H1 (cell line): ENCODE results near the gene HRH3. TPM values are rescaled to one million over a fixed set of nuclear protein-coding genes. Genes with fewer than 3 reads are reported as not detected.

ENCODE experiments used
- CTCF ChIA-PET: fragments of 300-600 bp; sonication (Branson Sonifier 250); formaldehyde crosslinking; loops from one replicate; lab custom pipeline; 2021; ENCODE audit not compliant: partially characterized antibody; lab: Charles Lee
- POLR2A ChIA-PET: fragments of 300-600 bp; sonication (Branson Sonifier 250); formaldehyde crosslinking; loops from one replicate; lab custom pipeline; 2021; ENCODE audit warnings: inconsistent platforms; ENCODE audit not compliant: partially characterized antibody; lab: Charles Lee
- DNase-seq, 2 experiments: peaks; one replicate each; pipeline versions ENCODE4 v3.0.0 to v3.0.0-alpha.2; 2010 to 2022; ENCODE audit warnings: low spot score in 2 of 2, low read depth in 1 of 2, mixed read lengths in 1 of 2
- FAIRE-seq: peaks from 2 replicates; lab custom pipeline; 2011; peaks lifted over from hg19 to GRCh38; lab: Jason Lieb, UNC
- H2AFZ ChIP-seq: 2 replicates; pipeline ENCODE4 v1.8.1; 2012; ENCODE audit warnings: low read length, inconsistent platforms
- H2AK5ac ChIP-seq: 2 replicates; pipeline ENCODE4 v1.6.1; 2013; ENCODE audit warnings: low read depth, low read length
- H2BK120ac ChIP-seq: replicated peaks from 2 replicates; pipeline ENCODE3; 2013; ENCODE audit warnings: low read depth, low read length, inconsistent platforms
- H2BK12ac ChIP-seq: 2 replicates; pipeline ENCODE4 v1.6.1; 2013; ENCODE audit warnings: low read depth, low read length
- H2BK15ac ChIP-seq: 2 replicates; pipeline ENCODE4 v1.6.1; 2013; ENCODE audit warnings: low read length
- H2BK20ac ChIP-seq: 2 replicates; pipeline ENCODE4 v1.6.1; 2013; ENCODE audit warnings: low read length
- H2BK5ac ChIP-seq: 2 replicates; pipeline ENCODE4 v1.6.1; 2013; ENCODE audit warnings: low read depth, low read length
- H3K14ac ChIP-seq: 2 replicates; pipeline ENCODE4 v1.6.1; 2013; ENCODE audit warnings: inconsistent platforms; ENCODE audit not compliant: insufficient read length
- H3K18ac ChIP-seq: 2 replicates; pipeline ENCODE4 v1.6.1; 2013; ENCODE audit warnings: low read length; ENCODE audit errors: extremely low read depth
- H3K23ac ChIP-seq: 2 replicates; pipeline ENCODE4 v1.6.1; 2013; ENCODE audit warnings: inconsistent platforms; ENCODE audit not compliant: insufficient read length
- H3K23me2 ChIP-seq: 2 replicates; pipeline ENCODE4 v1.6.1; 2013; ENCODE audit warnings: low read depth, low read length
- H3K27ac ChIP-seq: 2 replicates; pipeline ENCODE4 v1.6.1; 2011; ENCODE audit warnings: low read depth, low read length, inconsistent platforms
- H3K27me3 ChIP-seq, 4 experiments: replicated peaks in 1 of 4; 1 replicate in 1 of 4; 2 replicates in 3 of 4; pipeline versions ENCODE4 v1.6.1 to v1.8.1; 2011 to 2013; ENCODE audit warnings: low read length in 3 of 4, mild to moderate bottlenecking in 3 of 4, inconsistent platforms in 2 of 4, mixed read lengths in 2 of 4, moderate library complexity in 1 of 4; ENCODE audit not compliant: control insufficient read depth in 3 of 4, insufficient read depth in 3 of 4; ENCODE audit errors: extremely low read depth in 1 of 4
- H3K36me3 ChIP-seq, 4 experiments: 2 replicates each; pipeline versions ENCODE4 v1.6.1 to v1.8.1; 2011 to 2013; ENCODE audit warnings: mild to moderate bottlenecking in 4 of 4, low read length in 3 of 4, moderate library complexity in 2 of 4, control low read depth in 1 of 4, inconsistent platforms in 1 of 4; ENCODE audit not compliant: insufficient read depth in 4 of 4, control insufficient read depth in 2 of 4
- H3K4ac ChIP-seq: replicated peaks from 2 replicates; pipeline ENCODE3; 2013; ENCODE audit warnings: low read length, low read depth, mixed read lengths, inconsistent platforms; ENCODE audit not compliant: insufficient read length
- H3K4me1 ChIP-seq, 4 experiments: replicated peaks in 1 of 4; 1 replicate in 1 of 4; 2 replicates in 3 of 4; pipeline versions ENCODE4 v1.6.1 to v1.8.1; 2011 to 2013; ENCODE audit warnings: low read length in 3 of 4, inconsistent platforms in 2 of 4, mixed read lengths in 1 of 4; ENCODE audit not compliant: insufficient read depth in 4 of 4, control insufficient read depth in 3 of 4
- H3K4me2 ChIP-seq, 2 experiments: 2 replicates each; pipeline versions ENCODE4 v1.6.1 to v1.8.1; 2011 to 2013; ENCODE audit warnings: low read depth in 2 of 2, low read length in 2 of 2, control low read depth in 1 of 2, inconsistent platforms in 1 of 2, mild to moderate bottlenecking in 1 of 2; ENCODE audit not compliant: insufficient read depth in 1 of 2
- H3K4me3 ChIP-seq, 4 experiments: fragments of 200-600, 300-600 bp in 1 of 4; sonication (generic), shearing (Covaris generic), sonication (Bioruptor Twin) in 1 of 4; 2 replicates each; pipeline versions ENCODE4 v1.5.1 to v1.8.1; 2011 to 2016; ENCODE audit warnings: low read length in 4 of 4, low read depth in 3 of 4, control low read depth in 2 of 4, inconsistent platforms in 2 of 4, mild to moderate bottlenecking in 2 of 4, mixed read lengths in 1 of 4, moderate library complexity in 1 of 4; ENCODE audit not compliant: insufficient read depth in 2 of 4; ENCODE audit errors: extremely low read depth in 1 of 4
- H3K56ac ChIP-seq: replicated peaks from 2 replicates; pipeline ENCODE3; 2013; ENCODE audit warnings: low read depth, mild to moderate bottlenecking, mixed read lengths, low read length, inconsistent platforms; ENCODE audit not compliant: insufficient read length
- H3K79me1 ChIP-seq: 2 replicates; pipeline ENCODE4 v1.6.1; 2013; ENCODE audit warnings: low read depth, low read length, control low read depth
- H3K79me2 ChIP-seq, 2 experiments: 2 replicates each; pipeline versions ENCODE4 v1.6.1 to v1.8.1; 2012 to 2013; ENCODE audit warnings: low read length in 2 of 2, mild to moderate bottlenecking in 2 of 2, inconsistent platforms in 1 of 2; ENCODE audit not compliant: insufficient read depth in 2 of 2, control insufficient read depth in 1 of 2
- H3K9ac ChIP-seq, 4 experiments: replicated peaks in 1 of 4; 1 replicate in 1 of 4; 2 replicates in 3 of 4; pipeline versions ENCODE4 v1.6.1 to v1.8.1; 2011 to 2013; ENCODE audit warnings: low read depth in 3 of 4, low read length in 3 of 4, control low read depth in 2 of 4, mild to moderate bottlenecking in 2 of 4, moderate library complexity in 2 of 4, inconsistent platforms in 1 of 4; ENCODE audit errors: extremely low read depth in 1 of 4
- H3K9me3 ChIP-seq, 2 experiments: 2 replicates each; pipeline versions ENCODE4 v1.6.1 to v1.8.1; 2012 to 2013; ENCODE audit warnings: mild to moderate bottlenecking in 2 of 2, moderate library complexity in 2 of 2, control low read depth in 1 of 2, inconsistent platforms in 1 of 2, low read depth in 1 of 2, low read length in 1 of 2, mixed read lengths in 1 of 2; ENCODE audit not compliant: insufficient read depth in 2 of 2
- H4K20me1 ChIP-seq, 2 experiments: replicated peaks in 1 of 2; 2 replicates each; pipeline versions ENCODE3 to v1.8.1; 2011 to 2013; ENCODE audit warnings: inconsistent platforms in 2 of 2, low read length in 2 of 2, mild to moderate bottlenecking in 1 of 2; ENCODE audit not compliant: insufficient read depth in 2 of 2, control insufficient read depth in 1 of 2
- H4K5ac ChIP-seq: 2 replicates; pipeline ENCODE4 v1.6.1; 2013; ENCODE audit warnings: low read length, low read depth, mixed read lengths, inconsistent platforms; ENCODE audit not compliant: insufficient read length
- H4K8ac ChIP-seq: 2 replicates; pipeline ENCODE4 v1.8.0; 2013; ENCODE audit warnings: mild to moderate bottlenecking, moderate library complexity, low read length, inconsistent platforms; ENCODE audit not compliant: insufficient read depth; ENCODE audit errors: extremely low read depth
- H4K91ac ChIP-seq: replicated peaks from 2 replicates; pipeline ENCODE3; 2013; ENCODE audit warnings: low read length, mixed read lengths, inconsistent platforms; ENCODE audit not compliant: insufficient read length
- SAP30 ChIP-seq: fragments of 300-600 bp; sonication (generic); IDR thresholded peaks from 2 replicates; pipeline ENCODE4 v1.7.1; 2012; ENCODE audit warnings: low read length, moderate library complexity, mild to moderate bottlenecking, inconsistent platforms; ENCODE audit not compliant: insufficient read depth, insufficient replicate concordance
- SUZ12 ChIP-seq: fragments of 200-600 bp; sonication (generic); IDR thresholded peaks from 2 replicates; pipeline ENCODE4 v1.6.1; 2012; ENCODE audit warnings: mild to moderate bottlenecking, inconsistent platforms, low read length, moderate library complexity, mixed read lengths
- WGBS, 2 experiments: shearing (Covaris generic) in 1 of 2; methylation state at CpG; one replicate each; pipeline versions ENCODE4 v1.1.6 to v1.1.7; 2013 to 2015; ENCODE audit warnings: low lambda C conversion rate in 2 of 2, mixed read lengths in 2 of 2, inconsistent platforms in 1 of 2, low coverage in 1 of 2, missing lambda C conversion rate in 1 of 2; ENCODE audit not compliant: insufficient replicate concordance in 2 of 2, insufficient coverage in 1 of 2, insufficient read length in 1 of 2; ENCODE audit errors: extremely low coverage in 1 of 2, missing lambda C conversion rate in 1 of 2; 5-methylcytosine and 5-hydroxymethylcytosine counted together
- polyA plus RNA-seq, 7 experiments: library from polyadenylated mRNA; depleted of rRNA in 3 of 7; stranded (reverse) in 5 of 7; unstranded in 2 of 7; fragments of >200 nt in 5 of 7; fragments of 200-250 nt in 2 of 7; gene quantifications; 1 replicate in 5 of 7; 2 replicates in 1 of 7; 4 replicates in 1 of 7; pipeline versions ENCODE4 v1.2.1 to v1.2.3, GENCODE V29; 2011 to 2013; ENCODE audit warnings: missing spikeins in 2 of 7, mixed read lengths in 2 of 7
- total RNA-seq: library from RNA; stranded (reverse); fragmentation: NEBNext Ultra II Directional; extraction: Animal tissue kit (Norgen Biotek cat#: 25700); gene quantifications from 2 replicates; pipeline ENCODE4 v1.2.1, GENCODE V29; 2021
- TF ChIP-seq, protein P1 (sequence below): IDR thresholded peaks from 2 replicates; pipeline ENCODE4 v1.6.1; 2012; ENCODE audit warnings: inconsistent platforms

The HRH3 gene
- total and polyA plus RNA-seq, 2 of the 8 experiments (the other 6 are each of a cell fraction or from before 2014, with no cell fraction given), result 2.0 to 4.5 TPM

DNA sequence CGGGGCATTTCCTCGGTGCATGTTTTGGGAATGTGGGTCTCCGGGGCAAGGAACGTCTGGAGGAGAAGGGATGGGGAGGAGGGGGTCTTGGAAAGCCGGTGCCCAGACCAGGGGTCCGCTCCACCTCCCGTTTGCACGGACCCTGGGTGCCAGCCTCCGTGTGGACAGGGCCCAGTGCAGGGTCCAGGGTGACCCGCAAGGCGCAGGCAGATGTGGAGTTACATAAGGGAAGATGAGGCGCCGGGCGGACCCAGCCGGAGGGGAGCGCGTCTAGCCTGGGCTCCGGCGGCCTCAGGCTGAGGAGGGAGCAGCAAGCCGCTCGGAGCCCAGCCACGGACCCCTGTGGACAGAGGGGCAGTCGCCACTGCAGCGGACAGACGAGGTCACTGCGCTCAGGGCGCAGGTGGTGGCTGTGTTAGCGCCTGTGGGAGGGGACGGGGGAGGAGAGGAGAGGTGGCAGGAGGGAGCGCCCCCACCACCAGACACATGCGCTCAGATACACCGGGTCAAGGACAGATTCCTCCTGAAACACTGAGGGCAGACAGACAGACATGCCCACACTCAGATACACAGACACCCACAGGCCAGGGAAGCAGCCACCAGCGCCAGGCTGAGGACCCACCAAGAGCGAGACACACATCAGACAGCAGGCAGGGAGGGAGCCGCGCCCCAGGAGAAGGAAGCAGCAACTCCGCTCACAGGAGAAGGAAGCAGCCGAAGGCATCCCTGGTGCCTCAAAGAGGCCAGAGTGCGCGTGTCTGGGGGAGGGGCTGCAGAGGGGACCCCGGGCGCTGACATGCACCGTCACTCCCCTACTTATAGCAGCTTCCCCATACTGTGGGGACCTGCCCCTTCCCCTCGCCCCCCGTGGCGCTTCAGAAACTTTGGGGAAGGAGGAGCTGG lies 839 bp upstream of the HRH3 start:
- no peak overlapping the region for H4K91ac ChIP-seq
- H3K79me2 ChIP-seq, result no peaks in the 10 kb centered on the region
- DNase-seq (peak in 1 of 2 experiments; percentile 73), FAIRE-seq (no peak)
- H3K9ac ChIP-seq, result no peak overlapping the region
- WGBS, 2 experiments, result 10% methylated on average over 38 of the region's 46 CpGs; no CpG with 5 or more reads in 1 of the 2 experiments
- H3K79me1 ChIP-seq, result no peaks in the 10 kb centered on the region
- ChIA-PET CTCF (interaction anchor here (0.6 to 1.3 kb wide), 3 partner anchors 9 to 12 kb away, joined by 3 read pairs; no protein-coding TSS in a partner anchor), POLR2A (interaction anchor here (0.8 to 1.0 kb wide), 3 partner anchors 12 to 155 kb away, joined by 3 to 4 read pairs (median 4); no protein-coding TSS in a partner anchor)
- H3K9me3 ChIP-seq, result no peaks in the 10 kb centered on the region
- no peak overlapping the region for H3K23ac ChIP-seq
- no peak overlapping the region for H2BK120ac ChIP-seq
- peaks cover 9 to 60% (median 42%) of the 10 kb centered on the region in 4 experiments for H3K27me3 ChIP-seq
- H4K8ac ChIP-seq, result no peak overlapping the region
- peak overlapping the region; percentile 24 to 53 (median 41); a peak in 7 of 8 replicates for H3K4me3 ChIP-seq
- H3K27ac ChIP-seq, result no peak overlapping the region
- H3K18ac ChIP-seq, result no peak overlapping the region
- no peak overlapping the region for H2BK5ac ChIP-seq
- no peak overlapping the region for H3K56ac ChIP-seq
- H3K4me2 ChIP-seq, result peak overlapping the region; percentile 84 to 89
- H2BK20ac ChIP-seq, result no peak overlapping the region
- H2AFZ ChIP-seq, result no peak overlapping the region
- H3K36me3 ChIP-seq, result no peaks in the 10 kb centered on the region
- no peak overlapping the region for H3K4ac ChIP-seq
- peak overlapping the region; percentile 50; the same call in 1 of the 2 replicates for H2BK12ac ChIP-seq
- H3K23me2 ChIP-seq, result peaks cover 21% of the 10 kb centered on the region; the same call in 1 of the 2 replicates
- H3K14ac ChIP-seq, result no peak overlapping the region
- peaks cover 6 to 18% of the 10 kb centered on the region in 2 experiments for H4K20me1 ChIP-seq
- peaks cover 0 to 31% (median 16%) of the 10 kb centered on the region in 4 experiments; a peak in 6 of 7 replicates for H3K4me1 ChIP-seq
- peak overlapping the region; percentile 72; the same call in 1 of the 2 replicates for H2BK15ac ChIP-seq
- H2AK5ac ChIP-seq, result no peak overlapping the region
- H4K5ac ChIP-seq, result no peak overlapping the region
- TF ChIP-seq SUZ12 (peak; percentile 49; the same call in 1 of the 2 replicates), SAP30 (no peak)
- TF ChIP-seq, protein P1, sequence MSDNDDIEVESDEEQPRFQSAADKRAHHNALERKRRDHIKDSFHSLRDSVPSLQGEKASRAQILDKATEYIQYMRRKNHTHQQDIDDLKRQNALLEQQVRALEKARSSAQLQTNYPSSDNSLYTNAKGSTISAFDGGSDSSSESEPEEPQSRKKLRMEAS, result peak; percentile 62; the same call in 1 of the 2 replicates
